HL-60/S4 treated with phorbol 12-myristate 13-acetate at 8.2 ng/mL for 4 days and 3 days (cell line): ENCODE data around the gene SAMHD1.
"Not testable (repeated sequence)": the region's sequence is repeated elsewhere in the genome, so short reads cannot be mapped to it uniquely, and the experiment has no call there.

Experiments
- in situ Hi-C: fragments of 300-500 bp; cut with MboI; formaldehyde crosslinking; loops from 2 replicates; pipeline ENCODE4 v1.15.0; 2022; ENCODE audit warnings: low sequenced_read_pairs

The SAMHD1 gene

DNA sequence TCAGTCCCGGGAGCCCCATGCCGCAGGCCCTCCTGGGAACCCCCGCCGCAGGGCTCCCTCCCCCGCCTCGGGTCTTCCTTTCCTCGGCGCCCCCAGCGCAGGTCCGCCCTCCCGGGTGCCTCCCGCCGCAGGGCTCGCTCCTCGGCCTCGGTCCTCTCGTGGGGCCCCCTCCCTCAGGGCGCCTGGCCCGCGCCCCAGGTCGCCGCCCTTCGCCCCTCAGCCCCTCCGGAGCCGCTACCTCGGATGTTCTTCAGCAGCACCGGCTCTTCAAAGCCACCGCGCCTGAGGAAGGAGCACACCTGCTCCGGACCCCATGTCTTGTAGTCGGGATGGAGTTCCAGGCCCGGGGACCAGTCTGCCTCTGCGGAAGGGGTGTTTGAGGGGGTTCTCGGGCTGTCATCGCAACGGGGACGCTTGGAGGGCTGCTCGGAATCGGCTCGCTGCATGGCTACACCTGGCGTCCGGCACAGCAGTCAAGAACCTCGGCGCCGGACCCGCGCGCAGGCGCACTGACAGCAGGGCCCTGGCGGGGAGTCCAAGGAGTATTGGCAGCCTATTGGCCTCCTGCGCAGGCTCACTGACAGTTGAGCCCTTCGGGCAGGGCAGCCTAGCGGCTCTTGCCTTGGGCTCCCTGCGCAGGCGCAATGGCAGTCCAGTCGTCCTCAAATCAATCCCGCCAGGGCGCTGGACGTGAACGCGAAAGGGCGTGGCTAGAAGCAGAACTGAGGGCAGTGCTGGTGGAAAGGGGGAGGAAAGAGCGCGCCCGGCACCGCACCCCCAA, at the start of gene SAMHD1:
SAMHD1 (minus strand) TSS at position 511 of the 781 bp plus-strand sequence; CDS start at position 446, 65 bp downstream.
- in situ Hi-C loops: no loop called here

DNA sequence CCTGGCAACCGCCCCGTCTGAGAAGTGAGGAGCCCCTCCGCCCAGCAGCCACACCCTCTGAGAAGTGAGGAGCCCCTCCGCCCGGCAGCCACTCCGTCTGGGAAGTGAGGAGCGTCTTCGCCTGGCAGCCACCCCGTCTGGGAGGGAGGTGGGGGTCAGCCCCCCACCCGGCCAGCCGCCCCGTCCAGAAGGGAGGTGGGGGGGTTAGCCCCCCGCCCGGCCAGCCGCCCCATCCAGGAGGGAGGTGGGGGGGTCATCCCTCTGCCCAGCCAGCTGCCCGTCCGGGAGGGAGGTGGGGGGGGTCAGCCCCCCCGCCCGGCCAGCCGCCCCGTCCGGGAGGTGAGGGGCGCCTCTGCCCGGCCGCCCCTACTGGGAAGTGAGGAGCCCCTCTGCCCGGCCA, 48.7 kb upstream of the SAMHD1 start:
- in situ Hi-C loops: not testable (repeated sequence)

DNA sequence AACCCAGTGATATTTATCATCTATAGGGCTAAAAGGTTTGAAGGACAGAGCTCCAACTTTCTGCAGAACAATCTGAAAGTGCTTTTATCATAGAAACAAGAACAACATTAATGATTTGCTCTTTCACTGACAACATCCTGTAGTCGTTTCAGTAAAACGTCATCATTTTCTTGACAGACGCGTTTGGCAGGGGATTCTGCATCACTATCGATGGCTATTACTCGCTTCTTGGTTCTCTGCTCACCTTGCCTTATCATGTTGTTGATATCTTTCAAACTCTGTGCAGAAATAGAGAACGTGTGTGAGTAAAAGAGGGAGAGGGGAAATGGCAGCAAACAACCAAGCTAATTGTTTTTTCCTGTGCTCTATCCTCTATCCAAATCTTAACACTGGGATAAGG, 47.1 kb upstream of the SAMHD1 start:
- in situ Hi-C loops: no loop called here

DNA sequence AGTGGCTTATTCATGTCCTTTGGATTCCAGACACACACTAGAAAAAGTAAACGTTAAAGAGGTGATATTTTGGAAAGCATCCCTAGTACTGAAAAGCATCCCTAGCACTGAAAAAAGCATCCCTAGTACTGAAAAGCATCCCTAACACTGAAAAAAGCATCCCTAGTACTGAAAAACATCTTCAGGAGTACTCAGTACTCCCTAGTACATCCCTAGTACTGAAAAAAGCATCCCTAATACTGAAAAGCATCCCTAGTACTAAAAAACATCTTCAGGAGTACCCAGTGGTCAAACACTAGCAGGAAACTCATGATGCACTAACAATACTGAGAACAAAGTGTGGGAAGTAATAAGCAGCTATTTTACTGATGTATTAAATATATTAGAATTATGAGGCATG, 45.6 kb upstream of the SAMHD1 start:
- in situ Hi-C loops: no loop called here

DNA sequence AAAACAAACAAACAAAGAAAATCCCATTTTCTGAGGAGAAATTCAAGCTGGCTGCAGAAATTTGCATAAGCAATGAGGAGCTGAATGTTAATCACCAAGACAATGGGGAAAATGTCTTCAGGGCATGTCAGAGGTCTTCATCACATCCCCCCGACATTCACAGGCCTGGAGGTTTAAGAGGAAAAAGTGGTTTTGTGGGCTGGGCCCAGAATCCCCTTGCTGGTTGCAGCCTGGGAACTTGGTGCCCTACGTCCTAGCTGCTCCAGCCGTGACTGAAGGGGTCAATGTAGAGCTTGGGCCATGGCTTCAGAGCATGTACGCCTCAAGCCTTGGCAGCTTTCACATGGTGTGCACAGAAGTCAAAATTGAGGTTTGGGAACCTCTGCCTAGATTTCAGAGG, 42.7 kb upstream of the SAMHD1 start:
- in situ Hi-C loops: not testable (repeated sequence)

DNA sequence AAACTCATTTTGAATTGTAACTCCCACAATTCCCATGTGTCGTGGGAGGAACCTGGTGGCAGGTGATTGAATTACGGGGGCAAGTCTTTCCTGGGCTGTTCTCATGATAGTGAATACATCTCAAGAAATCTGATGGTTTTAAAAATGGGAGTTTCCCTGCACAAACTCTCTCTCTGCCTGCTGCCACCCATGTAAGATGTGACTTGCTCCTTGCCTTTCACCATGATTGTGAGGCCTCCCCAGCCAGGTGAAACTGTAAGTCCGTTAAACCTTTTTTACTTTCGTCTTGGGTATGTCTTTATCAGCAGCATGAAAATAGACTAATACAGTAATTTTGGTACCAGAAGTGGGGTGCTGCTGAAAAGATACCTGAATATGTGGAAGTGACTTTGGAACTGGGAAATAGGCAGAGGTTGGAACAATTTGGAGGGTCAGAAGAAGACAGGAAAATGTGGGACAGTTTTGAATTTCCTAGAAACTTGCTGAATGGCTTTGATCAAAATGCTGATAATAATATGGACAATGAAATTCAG, 41.4 kb upstream of the SAMHD1 start:
- in situ Hi-C loops: no loop called here

DNA sequence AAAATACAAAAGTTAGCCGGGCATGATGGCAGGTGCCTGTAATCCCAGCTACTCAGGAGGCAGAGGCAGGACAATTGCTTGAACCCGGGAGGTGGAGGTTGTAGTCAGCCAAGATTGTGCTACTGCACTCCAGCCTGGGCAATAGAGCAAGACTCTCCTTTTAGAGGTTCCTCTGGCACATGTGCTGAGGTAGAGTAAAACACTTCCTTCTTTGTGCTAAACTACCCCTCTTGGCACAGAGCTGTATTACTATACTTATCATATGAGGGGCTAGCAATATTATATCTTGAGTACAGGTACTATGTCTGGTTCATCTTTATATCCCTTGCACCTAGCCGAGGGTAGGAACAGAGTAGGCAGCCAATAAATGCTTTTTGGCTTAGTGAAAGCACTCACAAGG, 40.2 kb upstream of the SAMHD1 start:
- in situ Hi-C loops: no loop called here

DNA sequence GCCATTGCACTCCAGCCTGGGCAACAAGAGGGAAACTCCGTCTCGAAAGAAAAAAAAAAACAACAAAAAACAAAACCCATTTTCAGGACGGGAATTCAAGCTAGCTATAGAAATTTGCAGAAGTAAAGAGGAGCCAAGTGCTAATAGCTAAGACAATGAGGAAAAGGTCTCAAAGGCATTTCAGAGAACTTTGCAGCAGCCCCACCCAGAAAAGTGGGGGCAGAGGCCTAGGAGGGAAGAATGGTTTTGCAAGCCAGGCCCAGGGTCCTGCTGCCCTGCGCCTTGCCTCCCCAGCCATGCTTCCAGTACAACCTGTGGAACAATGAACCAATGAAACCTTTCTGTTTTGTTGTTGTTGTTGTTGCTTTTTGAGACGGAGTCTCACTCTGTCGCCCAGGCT, 38.3 kb upstream of the SAMHD1 start:
- in situ Hi-C loops: no loop called here

DNA sequence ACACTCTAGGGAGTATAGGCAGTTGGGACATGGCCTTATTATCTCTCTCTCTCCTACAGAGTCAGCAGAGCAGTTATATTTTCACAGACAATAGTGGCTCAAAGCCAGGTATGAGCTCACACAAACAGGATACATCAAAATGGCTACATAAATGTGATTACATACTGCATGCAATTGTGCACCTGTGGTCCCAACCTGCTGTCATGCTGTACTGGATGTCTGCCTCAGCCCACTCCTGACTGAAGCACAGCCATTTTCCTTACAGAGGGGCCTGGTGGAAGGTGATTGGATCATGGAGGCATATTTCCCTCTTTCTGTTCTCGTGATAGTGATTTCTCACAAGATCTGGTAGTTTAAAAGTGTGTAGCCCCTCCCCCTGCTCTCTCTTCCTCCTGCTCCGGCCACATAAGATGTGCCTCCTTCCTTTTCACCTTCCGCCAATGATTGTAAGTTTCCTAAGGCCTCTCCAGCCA, 37.0 kb upstream of the SAMHD1 start:
- in situ Hi-C loops: no loop called here

DNA sequence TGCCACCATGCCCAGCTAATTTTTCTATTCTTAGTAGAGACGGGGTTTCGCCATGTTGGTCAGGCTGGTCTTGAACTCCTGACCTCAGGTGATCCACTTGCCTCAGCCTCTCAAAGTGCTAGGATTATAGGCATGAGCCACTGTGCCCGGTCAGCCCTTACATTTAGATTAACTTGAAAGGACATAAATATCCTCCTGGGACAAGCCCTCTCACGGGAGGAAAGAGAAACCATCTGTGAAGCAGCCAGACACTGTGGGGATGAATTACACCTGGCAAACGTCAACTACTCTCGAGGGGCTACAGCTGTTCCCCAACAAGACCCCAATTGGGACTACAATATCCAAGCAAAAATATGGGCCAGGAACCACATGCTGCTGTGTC, 32.7 kb upstream of the SAMHD1 start:
- in situ Hi-C loops: no loop called here

DNA sequence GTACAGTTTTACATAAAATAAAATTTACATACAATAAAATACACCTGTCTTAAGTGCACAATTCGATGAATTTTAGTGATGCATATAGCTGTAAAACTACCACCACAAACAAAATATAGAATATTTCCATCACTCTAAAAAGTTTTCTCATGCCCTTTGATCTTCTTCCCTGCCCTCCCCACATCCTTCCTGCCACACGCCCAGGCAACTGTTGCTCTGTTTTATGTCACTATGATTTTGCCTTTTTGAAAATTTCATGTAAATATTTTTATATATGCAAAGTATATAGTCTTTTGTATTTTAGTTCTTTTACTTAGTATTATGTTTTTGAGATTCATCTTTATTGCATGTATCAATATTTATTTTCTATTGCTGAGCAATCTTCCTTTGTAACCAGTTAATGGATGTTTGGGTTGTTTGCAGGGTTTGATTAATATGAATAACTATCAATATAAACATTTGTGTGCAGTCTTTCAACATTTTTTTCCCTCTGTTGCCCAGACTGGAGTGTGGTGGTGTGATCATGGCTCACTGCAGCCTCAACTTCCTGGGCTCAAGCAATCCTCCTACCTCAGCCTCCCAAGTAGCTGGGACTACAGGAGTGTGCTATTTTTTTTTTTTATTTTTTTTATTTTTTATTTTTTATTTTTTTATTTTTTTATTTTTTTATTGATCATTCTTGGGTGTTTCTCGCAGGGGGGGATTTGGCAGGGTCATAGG, 23.8 kb upstream of the SAMHD1 start:
- in situ Hi-C loops: no loop called here

DNA sequence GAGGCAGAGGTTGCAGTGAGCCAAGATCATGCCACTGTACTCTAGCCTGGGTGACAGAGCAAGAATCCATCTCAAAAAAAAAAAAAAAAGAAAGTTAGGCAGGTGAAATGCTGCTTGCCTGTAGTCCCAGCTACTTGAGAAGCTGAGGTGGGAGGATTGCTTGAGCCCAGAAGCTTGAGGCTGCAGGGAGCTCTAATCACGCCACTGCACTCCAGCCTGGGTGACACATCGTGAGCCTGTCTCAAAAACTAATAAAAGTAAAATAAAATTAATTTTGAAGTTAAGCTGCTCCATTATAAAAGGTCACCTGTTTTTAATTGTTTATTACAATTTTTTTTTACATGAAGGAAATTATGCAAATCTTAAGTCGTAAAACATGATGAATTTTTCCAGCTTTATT, 23.2 kb upstream of the SAMHD1 start:
- in situ Hi-C loops: no loop called here

DNA sequence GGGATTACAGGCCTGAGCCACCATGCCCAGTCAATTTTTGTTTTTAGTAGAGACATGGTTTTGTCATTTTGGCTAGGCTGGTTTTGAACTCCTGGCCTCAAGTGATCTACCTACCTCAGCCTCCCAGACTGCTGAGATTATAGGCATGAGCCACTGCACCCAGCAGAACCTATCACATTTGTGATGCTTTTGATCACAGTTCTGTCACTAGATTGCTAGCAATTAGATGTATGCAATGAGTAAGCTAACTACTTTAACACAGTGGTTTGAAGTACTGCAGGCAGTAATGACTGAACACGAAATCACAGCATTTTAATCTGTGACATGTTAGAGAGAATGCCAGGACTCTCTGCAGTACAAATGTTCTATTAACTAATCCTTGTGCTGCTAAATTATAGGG, 19.6 kb upstream of the SAMHD1 start:
- in situ Hi-C loops: no loop called here

DNA sequence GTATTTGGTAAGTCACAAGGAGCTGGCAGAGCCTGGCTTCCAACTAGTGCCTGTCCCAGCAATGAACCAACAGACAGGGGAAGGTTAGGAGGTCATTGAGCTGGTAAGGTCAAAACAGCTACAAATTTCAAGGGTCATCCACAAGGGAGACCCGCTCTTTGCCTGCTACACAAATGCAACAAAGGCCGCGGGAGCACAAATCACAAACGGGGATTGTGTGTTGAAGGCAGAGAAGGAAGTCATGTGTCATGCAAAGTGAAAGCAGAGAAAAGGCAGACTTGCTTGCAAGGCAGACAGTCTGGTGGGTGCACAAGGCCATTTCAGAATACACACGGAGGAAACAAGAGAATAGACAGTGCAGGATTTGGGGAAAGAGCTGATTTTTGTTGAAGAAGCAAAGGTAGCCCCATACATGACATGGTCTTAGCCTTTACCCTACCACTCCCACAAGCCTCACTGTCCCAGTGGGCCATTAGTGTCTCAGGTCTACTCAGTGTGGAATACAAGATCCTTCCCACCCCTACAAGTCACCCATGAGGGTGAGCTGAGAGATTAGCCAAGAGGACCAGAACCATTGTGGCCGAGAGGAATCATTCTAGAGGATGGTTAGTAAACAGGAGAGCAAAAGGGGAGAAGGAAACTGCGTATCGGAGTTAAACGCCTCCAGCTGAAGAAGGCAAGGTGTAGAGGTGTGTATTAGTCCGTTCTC, 18.1 kb upstream of the SAMHD1 start:
- in situ Hi-C loops: no loop called here

DNA sequence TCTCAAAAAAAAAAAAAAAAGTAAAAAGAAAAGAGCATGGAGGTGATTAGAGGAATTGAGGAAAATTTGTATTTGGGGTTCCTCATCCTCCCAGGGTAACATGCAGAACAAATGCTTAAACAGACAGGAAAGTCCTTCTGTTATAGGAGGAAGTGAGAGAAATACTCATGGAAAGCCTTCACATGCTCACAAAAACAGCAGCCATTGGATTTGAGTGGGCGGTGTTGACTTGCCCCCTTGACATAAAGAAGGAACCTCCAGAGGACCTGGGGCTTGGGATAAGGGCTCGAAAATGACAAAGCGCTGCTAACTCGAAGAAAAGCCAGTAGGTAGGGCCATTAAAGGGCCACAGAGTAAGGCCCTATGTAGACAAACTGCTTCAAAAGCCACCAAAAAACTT, 17.5 kb upstream of the SAMHD1 start:
- in situ Hi-C loops: no loop called here

DNA sequence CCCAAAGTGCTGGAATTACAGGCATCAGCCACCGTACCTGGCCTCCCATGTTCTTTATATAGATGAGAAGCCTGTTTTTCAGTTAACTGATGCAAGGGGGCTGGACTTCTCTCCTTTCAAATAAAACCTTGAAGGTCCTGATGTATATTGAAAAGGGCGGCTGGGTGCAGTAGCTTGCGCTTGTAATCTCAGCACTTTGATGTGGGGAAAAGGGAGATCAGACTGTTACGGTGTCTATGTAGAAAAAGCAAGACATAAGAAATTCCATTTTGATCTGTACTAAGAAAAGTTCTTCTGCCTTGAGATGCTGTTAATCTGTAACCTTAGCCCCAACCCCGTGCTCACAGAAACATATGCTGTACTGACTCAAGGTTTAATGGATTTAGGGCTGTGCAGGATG, 16.1 kb upstream of the SAMHD1 start:
- in situ Hi-C loops: no loop called here

DNA sequence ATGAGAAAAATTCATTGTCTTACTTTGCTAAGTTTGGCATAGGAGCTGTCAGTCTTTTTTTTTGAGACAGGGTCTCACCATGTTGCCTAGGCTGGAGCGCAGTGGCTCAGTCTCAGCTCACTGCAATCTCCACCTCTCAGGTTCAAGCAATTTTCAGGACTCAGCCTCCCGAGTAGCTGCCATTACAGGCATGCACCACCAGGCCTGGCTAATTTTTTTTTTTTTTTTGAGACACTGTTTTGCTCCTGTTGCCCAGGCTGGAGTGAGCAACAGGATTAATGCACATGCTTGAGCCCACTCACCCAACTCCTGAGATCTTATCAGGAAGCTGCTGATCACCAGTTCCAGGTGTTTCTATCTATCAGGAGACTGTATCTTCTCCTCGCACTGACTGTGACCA, 15.5 kb upstream of the SAMHD1 start:
- in situ Hi-C loops: not testable (repeated sequence)

DNA sequence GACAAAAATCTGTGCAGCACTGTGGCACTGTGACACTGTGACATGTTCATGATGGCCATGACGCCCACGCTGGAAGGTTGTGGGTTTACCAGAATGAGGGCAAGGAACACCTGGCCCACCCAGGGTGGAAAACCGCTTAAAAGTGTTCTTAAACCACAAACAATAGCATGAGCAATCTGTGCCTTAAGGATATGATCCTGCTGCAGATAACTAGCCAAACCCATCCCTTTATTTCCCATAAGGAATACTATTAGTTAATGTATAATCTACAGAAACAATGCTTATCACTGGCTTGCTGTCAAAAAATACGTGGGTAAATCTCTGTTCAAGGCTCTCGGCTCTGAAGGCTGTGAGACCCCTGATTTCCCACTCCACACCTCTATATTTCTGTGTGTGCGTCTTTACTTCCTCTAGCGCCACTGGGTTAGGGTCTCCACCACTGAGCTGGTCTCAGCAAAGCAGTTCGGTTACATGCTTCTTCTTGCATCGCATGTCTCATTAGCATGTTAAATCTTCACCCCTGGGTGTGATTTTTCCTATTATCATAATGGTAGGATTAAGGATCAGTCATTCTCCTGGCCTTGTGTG, 10.9 kb upstream of the SAMHD1 start:
- in situ Hi-C loops: not testable (repeated sequence)

DNA sequence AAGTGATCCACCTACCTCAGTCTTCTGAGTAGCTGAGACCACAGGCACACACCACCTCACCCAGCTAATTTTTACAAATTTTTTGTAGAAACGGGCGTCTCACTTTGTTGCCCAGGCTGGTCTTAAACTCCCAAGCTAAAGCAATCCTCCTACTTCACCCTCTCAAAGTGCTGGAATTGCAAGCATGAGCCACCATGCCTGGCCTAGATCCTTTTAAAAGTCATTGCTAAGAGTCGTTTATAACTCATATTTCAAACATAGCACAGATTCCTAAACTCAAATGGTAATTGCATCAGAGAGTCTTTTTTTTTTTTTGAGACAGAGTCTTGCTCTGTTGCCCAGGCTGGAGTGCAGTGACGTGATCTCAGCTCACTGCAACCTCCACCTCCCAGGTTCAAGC, 7.7 kb upstream of the SAMHD1 start:
- in situ Hi-C loops: no loop called here

DNA sequence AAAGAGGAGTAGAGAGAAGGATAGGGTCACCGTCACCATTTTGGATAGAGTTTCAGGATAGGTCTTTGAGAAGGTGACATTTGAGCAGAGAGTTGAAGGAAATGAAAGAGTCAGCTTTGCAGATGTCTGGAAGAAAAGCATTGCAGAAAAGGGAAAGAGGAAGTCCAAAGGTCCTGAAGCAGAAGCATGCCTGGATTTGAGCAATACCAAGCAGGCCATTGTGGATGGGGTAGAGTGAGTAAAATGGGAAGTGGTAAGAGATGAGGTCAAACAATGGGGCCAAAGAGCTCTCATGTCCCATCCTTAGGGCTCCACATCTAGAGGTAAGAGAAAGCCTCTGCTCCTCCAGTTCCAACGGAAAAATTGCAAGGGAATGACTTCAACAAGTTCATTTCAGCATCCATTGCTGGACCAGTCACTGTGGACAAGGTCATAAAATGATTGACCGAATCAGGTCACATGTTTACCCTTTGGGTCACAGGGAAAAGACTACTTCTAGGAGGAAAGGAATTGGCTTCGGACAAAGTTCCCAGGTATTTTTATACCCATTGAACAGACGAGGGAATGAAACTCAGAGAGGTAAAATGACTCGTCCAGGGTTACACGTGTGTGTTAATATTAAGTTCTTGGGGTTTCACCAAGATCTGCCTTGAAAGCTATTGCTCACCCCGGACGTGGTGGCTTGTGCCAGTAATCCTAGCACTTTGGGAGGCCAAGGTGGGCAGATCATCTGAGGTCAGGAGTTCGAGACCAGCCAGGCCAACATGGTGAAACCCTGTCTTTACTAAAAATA, 6.6 kb upstream of the SAMHD1 start:
- in situ Hi-C loops: no loop called here
